Central memory CD4-positive, alpha-beta T cell (primary cell): ENCODE results near the gene WBP2.
"Not testable (repeated sequence)": the region's sequence is repeated elsewhere in the genome, so short reads cannot be mapped to it uniquely, and the experiment has no call there.

Experiments
- DNase-seq: peaks from one replicate; pipeline ENCODE4 v3.0.0; 2022

The WBP2 gene

DNA sequence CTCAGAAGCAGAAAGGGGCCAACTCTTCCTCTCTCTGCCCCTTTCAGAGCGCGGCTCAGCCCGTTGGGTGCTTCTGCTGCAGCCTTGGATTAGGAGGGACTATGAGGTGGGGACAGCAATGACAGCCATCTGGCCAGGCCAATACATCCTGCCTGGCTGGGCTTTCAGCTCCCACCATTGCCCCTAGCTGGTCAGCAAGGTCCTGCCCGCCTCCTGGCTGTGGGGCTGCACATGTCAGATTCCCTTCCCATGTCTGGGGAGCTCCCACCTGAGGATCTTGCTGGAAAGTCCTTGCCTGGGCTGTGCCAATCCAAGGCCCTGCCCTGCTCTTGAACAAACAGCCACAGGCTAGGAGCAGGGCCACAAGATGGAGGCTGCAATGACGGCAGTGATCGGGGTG, 33.3 kb upstream of the WBP2 start:
- DNase-seq, result no peak

DNA sequence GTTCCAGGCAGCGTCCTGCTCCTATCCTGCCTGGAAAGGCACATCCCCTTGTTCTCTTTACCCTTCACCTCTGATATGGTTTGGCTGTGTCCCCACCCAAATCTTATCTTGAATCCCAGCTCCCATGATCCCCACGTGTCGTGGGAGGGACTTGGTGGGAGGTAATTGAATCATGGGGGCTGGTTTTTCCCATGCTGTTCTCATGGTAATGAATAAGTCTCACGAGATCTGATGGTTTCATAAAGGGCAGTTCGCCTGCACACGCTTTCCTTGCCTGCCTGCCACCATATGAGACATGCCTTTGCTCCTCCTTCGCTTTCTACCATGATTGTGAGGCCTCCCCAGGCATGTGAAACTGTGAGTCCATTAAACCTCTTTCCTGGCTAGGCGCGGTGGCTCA, 30.7 kb upstream of the WBP2 start:
- DNase-seq, result not testable (repeated sequence)

DNA sequence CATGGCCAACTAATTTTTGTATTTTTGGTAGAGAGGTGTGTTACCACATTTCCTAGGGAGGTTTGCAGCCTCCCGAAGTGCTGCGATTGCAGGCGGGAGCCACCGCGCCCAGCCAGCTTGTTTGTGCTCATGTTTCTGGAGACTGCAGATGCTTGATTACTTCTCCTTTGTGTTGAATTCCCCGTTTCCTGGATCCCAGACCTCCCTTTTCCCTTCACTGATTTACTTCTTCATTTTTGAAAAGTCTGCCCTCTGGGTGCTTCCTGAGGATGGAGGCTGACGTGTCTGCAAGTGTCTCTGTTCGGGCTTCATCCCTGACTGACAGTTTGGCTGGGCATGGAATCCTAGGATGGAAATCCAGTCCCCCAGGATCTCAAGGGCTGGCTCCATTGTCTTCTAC, 30.3 kb upstream of the WBP2 start:
- DNase-seq, result no peak

GRCh38 chr17:75881678-75882454, 26.7 kb upstream of the WBP2 start:
- DNase-seq, result no peak

DNA sequence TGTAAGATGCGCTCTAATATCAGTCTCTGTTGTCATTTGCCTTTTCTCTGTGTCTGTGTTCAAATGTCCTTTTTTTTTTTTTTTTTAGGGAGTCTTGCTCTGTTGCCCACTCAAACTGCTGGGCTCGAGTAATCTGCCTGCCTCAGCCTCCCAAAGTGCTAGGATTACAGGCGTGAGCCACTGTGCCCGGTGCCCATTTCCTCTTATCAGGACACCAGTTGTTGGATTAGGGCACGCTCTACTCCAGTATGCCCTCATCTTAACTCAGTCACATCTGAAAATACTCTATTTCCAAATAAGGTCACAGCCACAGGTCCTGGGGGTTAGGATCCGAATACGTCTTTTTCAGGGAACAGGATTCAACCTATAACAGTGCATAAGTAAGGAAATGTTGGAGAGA, 25.1 kb upstream of the WBP2 start:
- no peak for DNase-seq

- DNase-seq, result no peak
These were observed 23.3 kb upstream of the WBP2 start, which contains the start of gene TRIM47 for GRCh38 chr17:75878174-75878998. TRIM47 (minus strand) TSS chr17:75878581; CDS start chr17:75878548, 33 bp downstream.

DNA sequence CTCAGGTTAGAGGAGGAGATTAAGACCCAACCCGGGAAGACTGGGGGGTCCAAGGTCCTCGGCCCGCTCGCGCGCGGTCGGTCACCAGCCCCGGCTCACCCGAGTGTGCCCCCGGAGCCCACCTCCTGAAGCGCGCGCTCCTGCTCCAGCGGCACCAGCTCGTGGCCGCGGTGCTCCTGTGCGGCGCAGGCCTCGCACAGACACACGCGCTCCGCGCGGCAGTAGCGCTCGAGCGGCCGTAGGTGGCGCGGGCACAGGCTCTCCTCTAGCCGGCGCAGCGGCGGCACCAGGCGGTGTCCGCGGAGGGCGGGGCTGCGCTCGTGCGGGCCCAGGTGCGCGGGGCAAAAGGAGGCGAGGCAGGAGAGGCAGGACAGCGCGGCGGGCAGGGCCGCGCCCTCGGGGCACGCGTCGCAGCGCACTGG, 22.6 kb upstream of the WBP2 start:
- peak; percentile 70 for DNase-seq

- DNase-seq, result no peak
These were observed 22.0 kb upstream of the WBP2 start for GRCh38 chr17:75876938-75877751.

DNA sequence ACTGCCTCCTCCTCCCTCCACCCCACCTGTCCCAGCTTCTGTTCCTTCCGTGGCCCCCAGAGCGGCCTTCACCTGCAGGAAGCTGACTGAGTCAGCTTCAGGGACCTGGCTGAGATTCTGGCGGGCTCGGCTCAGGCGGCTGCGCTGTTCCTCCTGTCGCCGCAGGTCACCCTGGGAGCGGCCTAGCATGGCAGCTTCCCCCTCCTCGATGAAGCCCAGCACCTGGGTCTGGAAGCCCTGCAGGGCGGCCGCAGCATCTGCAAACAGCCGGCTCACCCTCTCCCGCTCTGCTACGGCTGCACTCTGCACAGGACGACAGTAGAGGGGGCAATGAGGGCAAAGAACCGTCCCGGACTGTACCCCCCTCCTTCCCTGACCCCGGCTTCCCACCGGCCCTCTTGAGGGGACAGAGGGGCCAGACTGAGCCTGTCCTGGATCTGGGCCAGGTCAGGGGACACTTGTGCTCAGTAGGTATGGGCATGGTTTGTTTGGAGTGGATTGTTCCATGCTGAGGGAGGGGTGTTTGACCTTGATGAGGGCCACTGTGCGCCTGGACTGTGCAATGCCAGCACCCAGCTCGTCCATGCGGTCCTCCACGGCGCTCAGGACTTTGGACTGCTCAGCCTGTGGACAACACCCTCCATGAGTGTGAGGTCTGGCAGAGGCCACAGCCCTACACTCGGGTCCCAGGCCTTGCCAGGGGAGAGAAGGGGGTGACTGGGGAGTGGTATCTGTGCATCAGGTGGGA, 21.2 kb upstream of the WBP2 start:
- DNase-seq, result peak; percentile 77

GRCh38 chr17:75875940-75876189, 20.7 kb upstream of the WBP2 start:
- no peak for DNase-seq

DNA sequence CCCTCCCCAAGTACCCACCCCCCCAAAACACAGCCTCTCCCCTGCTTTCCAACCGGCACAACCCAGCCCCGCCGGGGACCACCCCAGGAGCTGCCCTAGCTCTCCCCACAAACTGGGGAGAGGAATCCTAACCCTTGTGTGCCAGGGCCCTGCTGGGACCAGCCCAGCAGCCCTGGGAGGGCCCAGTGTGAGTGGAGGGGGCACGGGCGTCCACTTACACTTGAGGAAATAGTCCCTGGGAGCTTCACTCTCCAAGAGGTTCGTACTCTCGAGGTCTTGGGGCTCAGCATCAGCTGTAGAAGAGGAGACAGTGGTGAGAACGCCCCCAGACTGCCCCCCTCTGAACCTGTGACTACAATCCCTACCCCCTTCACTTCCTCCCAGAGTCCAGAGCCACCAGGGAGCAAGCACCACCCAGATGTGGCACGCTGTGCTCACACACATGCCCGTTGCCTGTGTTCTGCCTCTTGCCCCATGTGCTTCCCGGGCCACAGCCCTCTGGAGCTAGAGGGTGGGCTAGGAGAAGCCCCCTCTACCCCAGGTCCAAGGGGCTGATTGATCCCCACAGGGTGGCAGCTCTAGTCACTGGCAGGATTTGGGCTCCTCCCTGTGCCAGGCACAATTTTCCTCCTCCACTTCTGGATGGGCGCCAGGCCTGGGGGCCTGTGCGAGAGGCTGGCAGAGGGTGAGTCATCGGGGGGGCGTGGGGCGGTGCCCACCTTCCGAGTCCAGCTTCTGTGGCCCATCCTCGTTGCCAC, 20.2 kb upstream of the WBP2 start:
- no peak for DNase-seq

GRCh38 chr17:75874323-75875181, 19.4 kb upstream of the WBP2 start:
- no peak for DNase-seq

DNA sequence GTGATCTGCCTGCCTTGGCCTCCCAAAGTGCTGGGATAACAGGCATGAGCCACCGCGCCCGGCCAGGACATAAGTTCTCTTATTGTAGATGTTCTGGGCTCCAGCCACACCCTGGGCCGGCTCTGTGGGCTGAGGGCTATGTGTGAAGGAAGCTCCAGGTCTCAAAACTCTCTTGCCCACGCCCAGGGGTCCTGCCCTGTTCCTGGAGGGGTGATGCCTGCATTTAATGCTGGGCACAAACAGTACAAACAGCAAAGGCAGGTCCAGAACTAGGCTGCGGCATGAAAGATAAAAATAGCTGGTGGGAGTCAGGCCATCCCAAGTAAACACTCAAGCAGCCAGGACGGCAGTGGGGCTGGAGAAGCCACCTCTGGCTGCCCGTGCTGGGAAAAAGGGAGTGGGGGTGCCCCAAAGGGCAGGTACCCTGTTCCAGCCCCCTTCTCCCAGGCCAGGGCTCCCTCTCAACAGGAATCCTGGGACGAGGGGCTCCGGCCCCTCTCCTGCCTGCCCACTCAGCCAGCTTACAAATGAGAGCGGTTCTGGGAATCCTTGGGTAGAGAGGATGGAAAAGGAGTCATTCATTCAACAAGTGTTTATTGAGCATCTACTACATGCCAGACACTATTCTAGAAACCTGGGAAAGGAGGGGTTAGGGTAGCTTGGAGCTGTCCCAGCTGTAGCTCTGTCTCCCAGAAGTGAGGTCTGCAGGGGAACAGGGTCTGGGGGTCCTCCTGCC, 18.6 kb upstream of the WBP2 start:
- DNase-seq, result no peak

DNA sequence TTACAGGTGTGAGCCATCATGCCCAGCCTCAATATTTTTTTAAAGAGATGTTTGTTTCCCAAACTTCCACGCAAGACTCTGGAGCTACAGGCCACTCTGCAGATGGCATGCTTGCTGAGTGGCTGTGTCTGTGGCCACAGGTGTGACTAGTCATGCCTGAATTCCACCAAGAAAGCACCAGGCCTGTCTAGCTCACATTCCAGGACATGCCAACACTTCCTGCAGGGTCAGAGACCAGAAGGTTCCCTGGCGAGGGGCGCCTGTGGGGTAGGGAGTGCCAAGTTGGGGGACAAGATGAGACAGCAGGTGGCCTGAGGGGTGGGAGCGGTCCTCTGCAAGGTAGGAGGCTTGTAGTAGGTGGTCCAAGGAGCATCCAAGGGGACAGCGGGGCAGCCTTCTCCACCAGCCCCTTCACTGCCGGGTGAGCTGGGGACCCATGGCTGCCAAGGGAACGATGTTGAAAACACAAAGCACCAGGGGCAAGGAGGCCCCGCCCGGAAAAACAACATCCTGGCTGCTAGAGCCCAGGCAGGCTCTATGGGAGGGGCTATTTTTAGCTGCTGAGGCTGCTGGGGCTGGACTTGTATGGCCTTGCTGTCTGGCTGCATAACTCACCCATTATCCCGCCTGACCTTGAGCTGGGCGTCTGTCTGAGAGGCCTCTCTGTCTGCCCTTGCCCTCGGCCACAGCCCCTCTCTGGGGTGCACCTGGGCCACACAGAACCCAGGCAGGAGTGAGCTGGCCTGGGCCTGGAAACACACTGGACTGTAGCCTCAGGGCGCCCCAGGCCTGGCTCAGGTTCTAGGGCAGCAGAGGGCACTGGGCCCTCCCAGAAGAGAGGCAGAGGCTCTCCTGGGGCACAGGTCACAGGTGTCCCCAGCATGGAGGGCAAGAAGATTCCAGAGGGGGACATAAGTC, 17.6 kb upstream of the WBP2 start:
- DNase-seq, result peak; percentile 67

DNA sequence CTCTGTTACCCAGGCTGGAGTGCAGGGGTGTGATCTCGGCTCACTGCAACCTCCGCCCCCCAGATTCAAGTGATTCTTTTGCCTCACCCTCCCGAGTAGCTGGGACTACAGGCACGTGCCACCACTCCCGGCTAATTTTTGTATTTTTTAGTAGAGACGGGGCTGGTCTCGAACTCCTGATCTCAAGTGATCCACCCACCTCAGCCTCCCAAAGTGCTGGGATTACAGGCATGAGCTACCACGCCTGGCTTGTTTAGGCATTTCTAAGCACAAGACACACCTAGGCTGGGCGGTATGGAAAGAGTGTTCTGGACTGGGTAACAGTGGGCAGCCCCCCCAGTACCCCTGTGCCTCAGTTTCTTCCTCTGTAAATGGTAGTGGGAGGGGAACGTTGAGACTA, 15.1 kb upstream of the WBP2 start:
- not testable (repeated sequence) for DNase-seq

GRCh38 chr17:75869282-75870141, 14.4 kb upstream of the WBP2 start:
- no peak for DNase-seq

DNA sequence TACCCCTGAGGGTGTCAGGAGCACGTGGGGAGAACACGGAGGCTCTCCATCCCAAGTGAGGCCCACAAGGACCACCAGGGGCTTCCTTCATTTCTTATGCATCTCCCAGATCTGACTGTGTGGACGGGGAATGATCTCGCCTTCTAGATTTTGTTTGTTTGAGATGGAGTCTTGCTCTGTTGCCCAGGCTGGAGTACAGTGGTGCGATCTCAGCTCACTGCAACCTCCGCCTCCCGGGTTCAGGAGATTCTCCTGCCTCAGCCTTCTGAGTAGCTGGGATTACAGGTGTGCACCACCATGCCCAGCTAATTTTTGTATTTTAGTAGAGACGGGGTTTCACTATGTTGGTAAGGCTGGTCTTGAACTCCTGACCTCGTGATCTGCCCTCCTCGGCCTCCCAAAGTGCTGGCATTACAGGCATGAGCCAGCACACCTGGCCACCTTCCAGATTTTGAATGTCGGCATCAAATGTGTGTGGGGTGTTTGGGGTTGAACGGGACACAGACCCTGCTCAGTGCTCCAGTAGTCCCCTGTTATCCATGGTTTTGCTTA, 13.7 kb upstream of the WBP2 start:
- not testable (repeated sequence) for DNase-seq
